Thymus (tissue), 11 donors: ENCODE measurements around the gene TXLNG. TPM values are rescaled to one million over a fixed set of nuclear protein-coding genes. Genes with fewer than 3 reads are reported as not detected.

Experiments used
- DNase-seq, 9 donors: peaks; one replicate each; pipeline ENCODE4 v3.0.0-alpha.2; 2013; ENCODE audit warnings: low spot score in 9 of 9, low read depth in 6 of 9, missing footprints in 1 of 9
- H3K27ac ChIP-seq, 2 donors: one replicate each; pipeline ENCODE4 v1.5.1; 2013; ENCODE audit warnings: control low read depth in 1 of 2, low read depth in 1 of 2, low read length in 1 of 2, mild to moderate bottlenecking in 1 of 2, moderate library complexity in 1 of 2
- H3K27me3 ChIP-seq, 2 donors: one replicate each; pipeline ENCODE4 v1.5.1; 2013; ENCODE audit warnings: low read length in 1 of 2; ENCODE audit not compliant: control insufficient read depth in 2 of 2, insufficient read depth in 1 of 2
- H3K36me3 ChIP-seq, 2 donors: one replicate each; pipeline ENCODE4 v1.5.1; 2013; ENCODE audit warnings: low read length in 1 of 2, mild to moderate bottlenecking in 1 of 2, moderate library complexity in 1 of 2; ENCODE audit not compliant: control insufficient read depth in 2 of 2, insufficient read depth in 2 of 2
- H3K4me1 ChIP-seq, 2 donors: one replicate each; pipeline ENCODE4 v1.5.1; 2013; ENCODE audit warnings: low read length in 2 of 2; ENCODE audit not compliant: control insufficient read depth in 2 of 2, insufficient read depth in 2 of 2
- H3K4me3 ChIP-seq, 2 donors: one replicate each; pipeline ENCODE4 v1.5.1; 2013; ENCODE audit warnings: low read length in 2 of 2, control low read depth in 1 of 2, mild to moderate bottlenecking in 1 of 2
- H3K9me3 ChIP-seq, 2 donors: one replicate each; pipeline ENCODE4 v1.5.1; 2013; ENCODE audit warnings: low read length in 1 of 2, mild to moderate bottlenecking in 1 of 2; ENCODE audit not compliant: control insufficient read depth in 2 of 2, insufficient read depth in 1 of 2
- WGBS: extraction: QIAGEN DNeasy Blood & Tissue Kit; methylation state at CpG from one replicate; pipeline ENCODE4 v1.1.7; 2013; 5-methylcytosine and 5-hydroxymethylcytosine counted together
- polyA plus RNA-seq: library from polyadenylated mRNA; stranded (reverse); fragments of 200-250 nt; gene quantifications from one replicate; pipeline ENCODE4 v1.2.3, GENCODE V29; 2013
- total RNA-seq: library from RNA; stranded (reverse); fragments of 120-200 nt; gene quantifications from one replicate; pipeline ENCODE4 v1.2.4, GENCODE V29; 2013
- donor health status: healthy.

The TXLNG gene
- total and polyA plus RNA-seq, 2 donors: 10.7 to 12.6 TPM

GRCh38 chrX:16870862-16871815 is 84.9 kb downstream of the TXLNG start:
- H3K9me3 ChIP-seq: no peaks in the 10 kb centered on the region
- H3K27me3 ChIP-seq: peaks cover 0 to 17% of the 10 kb centered on the region in 2 donors
- WGBS: 11% methylated on average over 41 of the region's 41 CpGs
- H3K4me1 ChIP-seq: peaks cover 6 to 12% of the 10 kb centered on the region in 2 donors
- peaks cover 0 to 5% of the 10 kb centered on the region in 2 donors for H3K36me3 ChIP-seq
- H3K4me3 ChIP-seq: peak overlapping the region; percentile 65
- peak in 5 of 9 donors; percentile 10 to 52 (median 23) for DNase-seq
- H3K27ac ChIP-seq: peak overlapping the region; percentile 94 to 96

- H3K27ac ChIP-seq: no peak overlapping the region
- H3K9me3 ChIP-seq: no peaks in the 10 kb centered on the region
- 73% methylated on average over 8 of the region's 8 CpGs for WGBS
- peaks cover 0 to 17% of the 10 kb centered on the region in 2 donors for H3K27me3 ChIP-seq
- DNase-seq: peak in 1 of 9 donors; percentile 8
- H3K4me1 ChIP-seq: peaks cover 3 to 12% of the 10 kb centered on the region in 2 donors
- H3K4me3 ChIP-seq: no peak overlapping the region
- peaks cover 0 to 3% of the 10 kb centered on the region in 2 donors for H3K36me3 ChIP-seq
Measured at GRCh38 chrX:16873106-16873505, 86.8 kb downstream of the TXLNG start.

- no peaks in the 10 kb centered on the region for H3K36me3 ChIP-seq
- H3K9me3 ChIP-seq: no peaks in the 10 kb centered on the region
- H3K4me3 ChIP-seq: no peak overlapping the region
- 97% methylated on average over 5 of the region's 5 CpGs for WGBS
- H3K27ac ChIP-seq: no peak overlapping the region
- no peak for DNase-seq
- peaks cover 0 to 12% of the 10 kb centered on the region in 2 donors for H3K4me1 ChIP-seq
- H3K27me3 ChIP-seq: peaks cover 0 to 14% of the 10 kb centered on the region in 2 donors
Measured at GRCh38 chrX:16874458-16875095, 88.3 kb downstream of the TXLNG start.

- 97% methylated on average over 1 of the region's 1 CpG for WGBS
Measured at GRCh38 chrX:16876696-16877095, 90.4 kb downstream of the TXLNG start.

GRCh38 chrX:16882169-16882568 is 95.9 kb downstream of the TXLNG start:
- Histone ChIP-seq H3K4me1 (peaks cover 0 to 4% of the 10 kb centered on the region in 2 donors), H3K27ac (no peak overlapping the region), H3K27me3 (peaks cover 0 to 6% of the 10 kb centered on the region in 2 donors), H3K4me3 (peak overlapping the region; percentile 42 to 48), H3K36me3 (no peaks in the 10 kb centered on the region), H3K9me3 (no peaks in the 10 kb centered on the region)
- WGBS: 5% methylated on average over 7 of the region's 7 CpGs
- DNase-seq: peak in 1 of 9 donors; percentile 30

More at GRCh38 chrX:16876696-16877095, 90.4 kb downstream of the TXLNG start:
- Histone ChIP-seq H3K27me3 (no peaks in the 10 kb centered on the region), H3K4me1 (peaks cover 0 to 3% of the 10 kb centered on the region in 2 donors), H3K27ac (no peak overlapping the region), H3K4me3 (no peak overlapping the region), H3K9me3 (no peaks in the 10 kb centered on the region), H3K36me3 (no peaks in the 10 kb centered on the region)
- DNase-seq: no peak

GRCh38 chrX:16882702-16883486 is 96.6 kb downstream of the TXLNG start:
- under 1% methylated on average over 27 of the region's 27 CpGs for WGBS
- H3K4me3 ChIP-seq: peak overlapping the region; percentile 42 to 48
- peak in 6 of 9 donors; percentile 14 to 80 (median 60) for DNase-seq
- H3K9me3 ChIP-seq: no peaks in the 10 kb centered on the region
- no peaks in the 10 kb centered on the region for H3K36me3 ChIP-seq
- peaks cover 0 to 6% of the 10 kb centered on the region in 2 donors for H3K27me3 ChIP-seq
- peaks cover 0 to 4% of the 10 kb centered on the region in 2 donors for H3K4me1 ChIP-seq
- peak overlapping the region; percentile 61 to 70 for H3K27ac ChIP-seq

- Histone ChIP-seq H3K4me1 (peaks cover 0 to 4% of the 10 kb centered on the region in 2 donors), H3K36me3 (no peaks in the 10 kb centered on the region), H3K9me3 (no peaks in the 10 kb centered on the region), H3K27me3 (peaks cover 0 to 6% of the 10 kb centered on the region in 2 donors), H3K27ac (no peak overlapping the region), H3K4me3 (no peak overlapping the region)
- no peak for DNase-seq
- WGBS: 68% methylated on average over 3 of the region's 3 CpGs
Measured at GRCh38 chrX:16883487-16883804, 97.2 kb downstream of the TXLNG start.

GRCh38 chrX:16885628-16886027 is 99.4 kb downstream of the TXLNG start:
- peaks cover 0 to 6% of the 10 kb centered on the region in 2 donors for H3K27me3 ChIP-seq
- H3K9me3 ChIP-seq: no peaks in the 10 kb centered on the region
- peaks cover 0 to 4% of the 10 kb centered on the region in 2 donors for H3K4me1 ChIP-seq
- no peak overlapping the region for H3K27ac ChIP-seq
- no peaks in the 10 kb centered on the region for H3K36me3 ChIP-seq
- WGBS: 96% methylated on average over 1 of the region's 1 CpG
- no peak overlapping the region for H3K4me3 ChIP-seq
- DNase-seq: no peak
